ENCODE data around the gene OR52I2. TPM values are rescaled to one million over a fixed set of nuclear protein-coding genes. Genes with fewer than 3 reads are reported as not detected.

OR52I2 gene
- polyA plus RNA-seq, 3 donors = 0.04 TPM; not detected in 2

- intact Hi-C loops (cut with micrococcal nuclease) = no loop called here
- 94% methylated on average over 4 of the region's 7 CpGs for WGBS (ENCODE audit: insufficient coverage)
- no peak for DNase-seq
- no peak overlapping the region for H3K27ac ChIP-seq (ENCODE audit: low read depth in 1 of 2, low read length in 2 of 2)
- TF ChIP-seq CTCF (IDR thresholded peaks at IDR 0.05) = no peak
- no peak overlapping the region for H3K4me2 ChIP-seq (replicated peaks; ENCODE audit: extremely low read depth, low read length, poor library complexity, severe bottlenecking)
- Mint-ChIP-seq H3K36me3 (no peaks in the 10 kb centered on the region), H3K9me3 (no peaks in the 10 kb centered on the region), H3K4me3 (no peak overlapping the region), H3K27me3 (ENCODE audit: low read depth in 3 of 3) (peaks cover 0 to 3% (median 2%) of the 10 kb centered on the region in 3 donors), H3K27ac (no peak overlapping the region), H3K4me1 (no peaks in the 10 kb centered on the region)
- no peaks in the 10 kb centered on the region for H3K36me3 ChIP-seq (replicated peaks in 1 of 2; ENCODE audit: control insufficient read depth in 1 of 2, insufficient read depth in 2 of 2, low read length in 2 of 2)
- no peak overlapping the region for H3K9ac ChIP-seq (ENCODE audit: insufficient read depth, low read length, poor library complexity, severe bottlenecking)
- H3K79me2 ChIP-seq (ENCODE audit: insufficient read depth, low read length) = no peaks in the 10 kb centered on the region
- H3K4me1 ChIP-seq (ENCODE audit: control insufficient read depth in 1 of 2, insufficient read depth in 2 of 2, low read length in 2 of 2) = no peaks in the 10 kb centered on the region
- no peaks in the 10 kb centered on the region for H3K27me3 ChIP-seq (ENCODE audit: control insufficient read depth in 2 of 2, insufficient read depth in 2 of 2, low read length in 2 of 2)
- H4K20me1 ChIP-seq (ENCODE audit: insufficient read depth, low read length) = no peaks in the 10 kb centered on the region
- no peak overlapping the region for H3K4me3 ChIP-seq (replicated peaks in 1 of 3; ENCODE audit: low read depth in 2 of 3, low read length in 3 of 3)
- H2AFZ ChIP-seq (ENCODE audit: insufficient read depth, low read depth, low read length, poor library complexity, severe bottlenecking) = no peak overlapping the region
- H3K9me3 ChIP-seq (replicated peaks in 1 of 2; ENCODE audit: control insufficient read depth in 1 of 2, insufficient read depth in 1 of 2, low read length in 2 of 2) = no peaks in the 10 kb centered on the region
These were observed 60.5 kb downstream of the OR52I2 start for GRCh38 chr11:4642043-4642442.

Other genes with a start within 250 kb of the OR52I2 start
- not detected for gene OR52B4, start 213.4 kb upstream of the OR52I2 start, polyA plus RNA-seq
- 10 to 100 TPM; 16.8 to 42.5 (median 29.9) TPM for gene TRIM21, start 188.0 kb upstream of the OR52I2 start, polyA plus RNA-seq
- gene OR52K2, start 132.4 kb upstream of the OR52I2 start, polyA plus RNA-seq = 1 to 10 TPM in 1 of 3 donors, under 1 TPM in 2; 0.16 to 1.5 (median 0.41) TPM
- gene OR52K1, start 99.1 kb upstream of the OR52I2 start, polyA plus RNA-seq = 1 to 10 TPM in 1 of 3 donors, not detected in 2; 1.6 TPM
- not detected for gene OR52M1, start 36.6 kb upstream of the OR52I2 start, polyA plus RNA-seq
- gene OR52I1, start 12.3 kb downstream of the OR52I2 start, polyA plus RNA-seq = under 1 TPM in 1 of 3 donors, not detected in 2; 0.09 TPM
- 1 to 10 TPM; 2.2 to 4.9 (median 3.0) TPM for gene TRIM68, start 26.5 kb downstream of the OR52I2 start, polyA plus RNA-seq
- not detected for gene OR51D1, start 55.7 kb downstream of the OR52I2 start, polyA plus RNA-seq
- gene OR51E1, start 62.2 kb downstream of the OR52I2 start, polyA plus RNA-seq = not detected
- gene OR51E2, start 116.1 kb downstream of the OR52I2 start, polyA plus RNA-seq = not detected
- not detected for gene MMP26, start 123.0 kb downstream of the OR52I2 start, polyA plus RNA-seq
- not detected for gene OR51F1, start 188.2 kb downstream of the OR52I2 start, polyA plus RNA-seq
- gene OR52R1, start 222.6 kb downstream of the OR52I2 start, polyA plus RNA-seq = not detected
- gene OR51F2, start 239.6 kb downstream of the OR52I2 start, polyA plus RNA-seq = not detected

Measured in CD14-positive monocyte (primary cell).